SK-N-MC (cell line): ENCODE measurements around the gene SHROOM2.

Experiments used
- EZH2 ChIP-seq: fragments of 200-600 bp; sonication (generic); IDR thresholded peaks from one replicate; pipeline ENCODE4 v1.6.1; 2017; ENCODE audit warnings: antibody characterized with exemption
- POLR2AphosphoS5 ChIP-seq: IDR thresholded peaks from 2 replicates; pipeline ENCODE4 v1.6.1; 2012; ENCODE audit warnings: mild to moderate bottlenecking, low read depth, low read length, borderline replicate concordance

GRCh38 chrX:9749146-9749692, 37.0 kb upstream of the SHROOM2 start:
- TF ChIP-seq POLR2AphosphoS5: no peak
- no peak for TF ChIP-seq EZH2
